ENCODE data around the gene BSPRY.

DNA sequence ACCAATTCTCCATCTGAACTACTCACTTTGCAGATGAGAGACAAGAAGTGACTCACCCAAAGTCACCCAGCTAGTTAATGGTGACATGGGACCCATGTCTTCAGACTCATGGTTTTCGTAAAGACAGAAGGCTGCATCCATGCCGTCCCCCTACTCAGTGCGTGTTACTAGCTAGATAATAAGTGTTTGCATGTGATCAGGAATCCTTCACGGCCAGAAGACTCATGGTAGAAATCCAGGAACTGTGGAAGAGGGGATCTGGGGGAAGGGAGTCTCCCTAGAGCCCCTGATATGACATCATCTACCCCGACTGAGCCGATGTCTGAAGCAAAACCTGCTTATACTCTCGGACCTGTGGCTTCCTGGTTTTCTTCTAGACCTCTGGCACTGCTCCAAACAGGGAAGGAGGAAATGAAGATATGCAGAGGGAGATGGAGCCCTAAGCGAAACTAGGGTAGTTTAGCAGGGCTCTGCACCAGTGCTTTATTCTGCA is 49.5 kb upstream of the BSPRY start:
- TF ChIP-seq, protein P1, sequence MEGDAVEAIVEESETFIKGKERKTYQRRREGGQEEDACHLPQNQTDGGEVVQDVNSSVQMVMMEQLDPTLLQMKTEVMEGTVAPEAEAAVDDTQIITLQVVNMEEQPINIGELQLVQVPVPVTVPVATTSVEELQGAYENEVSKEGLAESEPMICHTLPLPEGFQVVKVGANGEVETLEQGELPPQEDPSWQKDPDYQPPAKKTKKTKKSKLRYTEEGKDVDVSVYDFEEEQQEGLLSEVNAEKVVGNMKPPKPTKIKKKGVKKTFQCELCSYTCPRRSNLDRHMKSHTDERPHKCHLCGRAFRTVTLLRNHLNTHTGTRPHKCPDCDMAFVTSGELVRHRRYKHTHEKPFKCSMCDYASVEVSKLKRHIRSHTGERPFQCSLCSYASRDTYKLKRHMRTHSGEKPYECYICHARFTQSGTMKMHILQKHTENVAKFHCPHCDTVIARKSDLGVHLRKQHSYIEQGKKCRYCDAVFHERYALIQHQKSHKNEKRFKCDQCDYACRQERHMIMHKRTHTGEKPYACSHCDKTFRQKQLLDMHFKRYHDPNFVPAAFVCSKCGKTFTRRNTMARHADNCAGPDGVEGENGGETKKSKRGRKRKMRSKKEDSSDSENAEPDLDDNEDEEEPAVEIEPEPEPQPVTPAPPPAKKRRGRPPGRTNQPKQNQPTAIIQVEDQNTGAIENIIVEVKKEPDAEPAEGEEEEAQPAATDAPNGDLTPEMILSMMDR (IDR thresholded peaks at IDR 0.05; ENCODE audit: insufficient read depth, low read depth, low read length): no peak
- TF ChIP-seq EZH2 (IDR thresholded peaks at IDR 0.05; ENCODE audit: insufficient read depth, low read length): no peak

All from astrocyte (in vitro differentiated cells and primary cell).